HEK293T (cell line): ENCODE measurements around the gene PTP4A2.
A peak's percentile ranks its signal among the peaks of the same experiment; 100 is the strongest.

Experiments used
- CTCF ChIA-PET: fragments of 350-600 bp; formaldehyde crosslinking; extraction: SDS; loops from one replicate; lab custom pipeline; 2021; ENCODE audit warnings: antibody characterized with exemption, inconsistent platforms; lab: Yijun Ruan, JAX
- POLR2A ChIA-PET: fragments of 350-600 bp; formaldehyde crosslinking; extraction: SDS; loops from one replicate; lab custom pipeline; 2020; ENCODE audit warnings: antibody characterized with exemption, inconsistent platforms; lab: Yijun Ruan, JAX
- DNase-seq: peaks from one replicate; pipeline ENCODE4 v3.0.0; 2012; ENCODE audit warnings: mixed read lengths; ENCODE audit errors: extremely low spot score
- ARNT ChIP-seq: fragments of 450-650 bp; IDR thresholded peaks from 2 replicates; pipeline ENCODE4 v1.6.1; 2017; ENCODE audit warnings: mild to moderate bottlenecking
- BHLHE40 ChIP-seq: fragments of 450-650 bp; IDR thresholded peaks from 2 replicates; pipeline ENCODE4 v1.6.1; 2016; ENCODE audit warnings: mild to moderate bottlenecking, moderate library complexity, borderline replicate concordance
- CTBP1 ChIP-seq: fragments of 450-650 bp; IDR thresholded peaks from 2 replicates; pipeline ENCODE4 v1.6.1; 2016; ENCODE audit warnings: borderline replicate concordance
- ELF4 ChIP-seq: fragments of 450-650 bp; IDR thresholded peaks from 2 replicates; pipeline ENCODE4 v1.6.1; 2017; ENCODE audit warnings: antibody characterized with exemption
- FOXA1 ChIP-seq: fragments of 450-650 bp; IDR thresholded peaks from 2 replicates; pipeline ENCODE4 v1.6.1; 2016; ENCODE audit warnings: mild to moderate bottlenecking
- FOXK2 ChIP-seq: fragments of 450-650 bp; IDR thresholded peaks from 2 replicates; pipeline ENCODE4 v1.6.1; 2016; ENCODE audit warnings: mild to moderate bottlenecking
- FOXM1 ChIP-seq: fragments of 450-650 bp; IDR thresholded peaks from 2 replicates; pipeline ENCODE4 v1.6.1; 2017; ENCODE audit warnings: mild to moderate bottlenecking, borderline replicate concordance
- HDGF ChIP-seq: fragments of 450-650 bp; IDR thresholded peaks from 2 replicates; pipeline ENCODE4 v1.6.1; 2017; ENCODE audit warnings: antibody characterized with exemption, borderline replicate concordance
- L3MBTL2 ChIP-seq: fragments of 450-650 bp; conservative IDR thresholded peaks from 2 replicates; pipeline ENCODE4 v1.6.1; 2016; ENCODE audit warnings: mild to moderate bottlenecking
- LEF1 ChIP-seq: fragments of 450-650 bp; IDR thresholded peaks from 2 replicates; pipeline ENCODE4 v1.6.1; 2017; ENCODE audit warnings: mild to moderate bottlenecking, borderline replicate concordance
- NFRKB ChIP-seq: fragments of 450-650 bp; IDR thresholded peaks from 2 replicates; pipeline ENCODE4 v1.6.1; 2016; ENCODE audit warnings: mild to moderate bottlenecking, moderate library complexity
- SP1 ChIP-seq: fragments of 450-650 bp; IDR thresholded peaks from 2 replicates; pipeline ENCODE4 v1.6.1; 2017
- SUZ12 ChIP-seq: fragments of 450-650 bp; IDR thresholded peaks from 2 replicates; pipeline ENCODE4 v1.6.1; 2016; ENCODE audit warnings: mild to moderate bottlenecking
- TARDBP ChIP-seq: fragments of 450-650 bp; IDR thresholded peaks from 2 replicates; pipeline ENCODE4 v1.6.1; 2016
- ZNF384 ChIP-seq: fragments of 450-650 bp; IDR thresholded peaks from 2 replicates; pipeline ENCODE4 v1.6.1; 2016
- TF ChIP-seq, protein P1 (sequence below): fragments of 450-650 bp; IDR thresholded peaks from 2 replicates; pipeline ENCODE4 v1.6.1; 2016

PTP4A2 gene

DNA sequence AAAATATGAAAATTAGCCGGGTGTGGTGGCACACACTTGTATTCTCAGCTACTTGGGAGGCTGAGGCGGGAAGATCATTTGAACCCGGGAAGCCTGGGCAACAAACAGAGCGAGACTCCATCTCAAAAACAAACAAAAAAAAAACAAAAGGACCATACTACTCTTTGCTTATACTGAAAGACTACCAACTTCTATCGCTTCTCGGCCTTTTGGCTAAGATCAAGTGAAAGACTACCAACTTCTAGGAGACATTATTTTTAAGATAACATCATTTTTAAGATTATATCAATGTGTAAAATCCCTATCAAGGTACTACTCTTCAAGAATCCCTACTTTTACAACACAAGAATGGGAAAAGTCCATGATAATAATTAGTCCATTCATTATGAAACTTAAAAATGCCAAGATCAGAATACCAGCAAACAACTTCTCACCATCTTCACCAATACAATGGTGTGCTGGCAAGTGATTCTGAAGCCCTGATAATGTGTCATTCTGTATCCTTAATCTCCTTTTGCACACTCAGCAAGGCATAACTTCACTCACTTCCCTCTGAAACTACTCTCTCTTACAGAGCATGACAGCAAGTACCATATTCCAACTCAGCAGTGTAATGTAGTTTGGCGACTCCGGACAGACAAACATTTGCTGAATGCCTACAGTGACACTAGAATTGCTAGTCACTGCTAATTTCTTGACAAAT lies 1.7 kb downstream of the PTP4A2 start:
- TF ChIP-seq TARDBP (no peak), L3MBTL2 (no peak), LEF1 (no peak)
- CTCF ChIA-PET: no interaction called here
- POLR2A ChIA-PET: interaction anchor here (0.8 to 2.7 kb wide), 3 partner anchors 9 to 10 kb away, joined by 3 to 19 read pairs (median 5); no protein-coding TSS in a partner anchor
- no peak for DNase-seq

DNA sequence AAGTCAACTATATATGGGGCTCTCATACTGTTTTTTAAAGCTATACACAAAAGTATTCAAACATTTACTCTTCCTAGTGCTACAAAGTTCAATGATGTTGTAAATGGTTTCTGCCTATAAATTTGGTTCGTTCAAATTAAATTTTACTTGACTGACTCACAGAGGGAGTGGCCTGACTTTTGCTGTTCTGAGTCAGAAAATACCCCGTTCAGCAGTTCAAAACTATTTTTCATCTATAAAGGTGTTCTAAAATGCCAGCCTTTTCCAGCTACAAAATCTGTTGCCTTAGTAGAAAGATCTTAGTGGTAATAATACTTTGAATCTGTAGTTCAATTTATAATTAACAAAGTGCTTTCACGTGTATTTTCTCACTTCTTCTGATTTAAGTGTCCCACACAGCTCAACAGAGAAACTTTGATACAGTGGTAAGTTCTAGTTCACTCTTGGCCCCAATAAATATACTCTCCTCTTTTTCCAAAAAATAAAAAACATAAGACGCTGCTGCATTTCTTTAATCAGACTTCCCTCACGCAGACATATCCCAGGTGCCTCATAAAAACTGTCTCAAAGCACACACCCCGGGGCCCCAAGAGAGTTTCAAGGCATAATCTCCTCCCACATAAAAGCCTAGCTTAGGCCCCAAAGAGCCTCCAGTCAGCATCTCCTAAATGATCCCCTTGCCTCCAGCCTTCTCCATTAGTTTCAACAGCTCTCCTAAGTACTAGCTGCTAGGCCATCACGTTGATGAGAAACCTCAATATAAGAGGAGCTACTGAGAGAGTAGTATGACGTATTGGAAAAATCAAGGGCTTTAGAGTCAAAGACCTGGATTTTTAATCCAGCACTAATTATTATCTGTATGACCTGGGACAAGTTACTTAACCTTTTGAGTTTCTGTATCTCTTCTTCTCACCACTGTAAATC lies 3.2 kb downstream of the PTP4A2 start:
- DNase-seq: peak; percentile 68
- TF ChIP-seq SUZ12: no peak
- no peak for TF ChIP-seq L3MBTL2
- TF ChIP-seq BHLHE40: no peak
- TF ChIP-seq HDGF: no peak
- TF ChIP-seq, protein P1, sequence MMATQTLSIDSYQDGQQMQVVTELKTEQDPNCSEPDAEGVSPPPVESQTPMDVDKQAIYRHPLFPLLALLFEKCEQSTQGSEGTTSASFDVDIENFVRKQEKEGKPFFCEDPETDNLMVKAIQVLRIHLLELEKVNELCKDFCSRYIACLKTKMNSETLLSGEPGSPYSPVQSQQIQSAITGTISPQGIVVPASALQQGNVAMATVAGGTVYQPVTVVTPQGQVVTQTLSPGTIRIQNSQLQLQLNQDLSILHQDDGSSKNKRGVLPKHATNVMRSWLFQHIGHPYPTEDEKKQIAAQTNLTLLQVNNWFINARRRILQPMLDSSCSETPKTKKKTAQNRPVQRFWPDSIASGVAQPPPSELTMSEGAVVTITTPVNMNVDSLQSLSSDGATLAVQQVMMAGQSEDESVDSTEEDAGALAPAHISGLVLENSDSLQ: peak; percentile 62
- TF ChIP-seq ELF4: no peak
- TF ChIP-seq ZNF384: no peak
- TF ChIP-seq TARDBP: no peak
- no peak for TF ChIP-seq LEF1
- no peak for TF ChIP-seq FOXA1
- TF ChIP-seq CTBP1: peak; percentile 74
- TF ChIP-seq FOXM1: no peak
- CTCF ChIA-PET: interaction anchor here (0.6 to 1.6 kb wide), 3 partner anchors 29 to 120 kb away, joined by 3 to 8 read pairs (median 7); partner anchors contain the start of gene SPOCD1
- POLR2A ChIA-PET: interaction anchor here (0.8 to 2.7 kb wide), 7 partner anchors 8 to 120 kb away, joined by 3 to 19 read pairs (median 3); no protein-coding TSS in a partner anchor

DNA sequence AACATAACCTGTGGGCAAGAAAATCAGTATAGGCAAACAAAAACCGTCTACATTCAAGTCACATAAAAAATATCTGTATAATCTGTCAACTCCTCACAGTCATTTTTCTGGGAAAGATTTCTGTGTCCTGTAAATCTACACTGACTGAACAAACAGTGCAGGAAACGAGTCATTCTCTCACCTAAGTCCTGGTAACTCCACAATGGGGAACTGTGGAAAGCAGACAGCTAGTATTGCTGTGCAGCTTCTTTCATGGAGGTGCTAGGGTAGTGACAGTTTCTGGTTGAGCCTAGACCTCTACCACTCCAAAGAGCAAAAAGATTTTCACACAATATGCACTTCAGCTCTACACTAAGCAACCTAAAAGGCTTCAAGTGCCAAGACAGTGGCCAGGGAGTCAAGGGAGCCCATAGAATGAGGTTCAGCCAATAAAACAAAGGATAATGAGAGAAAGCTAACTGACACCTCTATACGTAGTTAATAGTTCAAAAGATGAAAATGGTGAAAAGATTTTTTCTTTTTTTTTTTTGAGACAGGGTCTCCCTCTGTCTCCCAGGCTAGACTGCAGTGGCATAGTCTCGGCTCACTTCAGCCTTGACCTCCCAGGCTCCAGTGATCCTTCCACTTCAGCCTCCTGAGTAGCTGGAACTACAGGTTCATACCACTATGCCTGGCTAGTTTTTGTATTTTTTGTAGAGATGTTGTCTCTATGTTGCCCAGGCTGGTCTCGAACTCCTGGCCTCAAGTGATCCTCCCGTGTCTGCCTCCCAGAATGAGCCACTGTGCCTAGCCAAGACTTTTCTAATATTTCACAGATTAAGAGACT lies 5.5 kb downstream of the PTP4A2 start:
- CTCF ChIA-PET: interaction anchor here (0.6 to 2.3 kb wide), 4 partner anchors 8 to 31 kb away, joined by 3 to 6 read pairs (median 4); no protein-coding TSS in a partner anchor

DNA sequence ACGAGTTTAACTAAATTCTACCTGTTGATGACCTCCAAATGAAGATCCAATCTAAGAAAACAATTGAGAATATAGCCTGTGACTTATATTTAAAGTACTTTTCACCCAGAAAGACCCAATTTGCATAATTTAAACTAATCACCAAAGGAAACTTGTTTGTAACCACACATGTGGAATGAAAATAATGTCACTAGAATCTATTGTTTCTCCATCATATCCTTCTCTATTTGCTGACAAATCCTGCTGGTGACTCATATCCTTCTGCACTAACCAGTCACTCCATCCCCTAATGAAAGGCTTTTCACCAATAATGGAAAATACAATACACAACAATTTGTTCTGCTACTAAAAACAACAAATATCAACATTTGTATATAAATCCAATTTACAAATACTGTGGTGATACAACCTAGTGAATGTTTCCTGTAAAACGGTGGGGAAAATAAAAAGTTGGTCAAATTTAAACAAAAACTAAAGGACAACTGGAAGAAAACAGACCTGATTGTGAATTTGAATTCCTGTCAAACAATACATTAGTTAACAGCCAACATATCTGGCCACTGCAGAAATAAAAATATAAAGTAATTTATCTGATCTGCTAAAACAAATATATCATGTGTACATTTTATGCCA lies 6.5 kb downstream of the PTP4A2 start:
- no peak for DNase-seq
- POLR2A ChIA-PET: no interaction called here
- CTCF ChIA-PET: interaction anchor here (1.1 to 1.3 kb wide), 2 partner anchors 20 to 32 kb away, joined by 3 to 5 read pairs; no protein-coding TSS in a partner anchor
- TF ChIP-seq CTBP1 (no peak), FOXM1 (no peak), L3MBTL2 (no peak), SP1 (no peak), TARDBP (no peak), NFRKB (no peak), BHLHE40 (no peak), LEF1 (no peak), ZNF384 (no peak), FOXK2 (no peak), ELF4 (no peak), HDGF (no peak), ARNT (no peak), SUZ12 (no peak), FOXA1 (no peak)
- TF ChIP-seq, protein P1: no peak

More for the DNA sequence above, 5.5 kb downstream of the PTP4A2 start:
- no peak for DNase-seq
- POLR2A ChIA-PET: interaction anchor here (1.0 kb wide), 2 partner anchors 12 to 141 kb away, joined by 4 to 5 read pairs; no protein-coding TSS in a partner anchor
- no peak for TF ChIP-seq SUZ12
- TF ChIP-seq HDGF: no peak
- no peak for TF ChIP-seq FOXK2
- no peak for TF ChIP-seq CTBP1
- TF ChIP-seq ARNT: no peak

DNA sequence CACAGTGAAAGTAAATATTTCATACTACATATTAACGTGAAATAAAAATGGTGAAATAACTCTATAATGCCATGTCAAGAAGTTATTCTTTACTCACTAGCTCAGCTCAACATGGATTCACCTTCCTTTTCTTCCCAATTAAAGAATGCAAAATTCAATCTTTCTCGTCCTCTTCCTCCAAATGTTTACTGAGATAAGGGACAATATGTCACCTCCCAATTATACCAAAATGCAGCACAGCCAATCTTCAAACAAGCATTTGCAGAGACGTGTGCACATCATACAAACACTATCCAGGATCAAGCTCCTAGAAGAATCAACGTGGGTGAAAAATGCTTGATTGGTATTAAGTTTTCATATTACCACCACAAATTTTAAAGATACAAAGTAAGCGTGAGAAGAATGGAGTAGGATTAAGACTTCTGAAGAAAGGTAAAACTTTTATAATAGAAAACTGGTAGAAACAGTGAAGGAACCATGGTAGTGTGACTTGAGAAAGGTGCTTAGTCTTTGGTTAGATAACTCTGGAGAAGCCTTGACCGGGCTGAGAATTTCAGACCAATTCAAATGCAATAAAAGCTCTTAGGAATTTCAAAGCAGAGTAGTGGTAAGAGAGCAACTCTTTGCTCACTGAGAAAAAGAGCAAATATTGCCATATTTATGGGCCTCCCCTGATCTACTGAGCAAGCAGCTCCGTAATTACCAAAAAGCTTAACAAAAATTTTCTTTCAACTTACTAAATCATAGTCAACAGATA lies 7.2 kb downstream of the PTP4A2 start:
- CTCF ChIA-PET: interaction anchor here (0.6 to 1.3 kb wide), 3 partner anchors 20 to 155 kb away, joined by 3 to 5 read pairs (median 3); no protein-coding TSS in a partner anchor
- DNase-seq: no peak
- POLR2A ChIA-PET: interaction anchor here (0.7 kb wide), 2 partner anchors 13 to 24 kb away, joined by 3 read pairs; no protein-coding TSS in a partner anchor
- no peak for TF ChIP-seq SP1
- no peak for TF ChIP-seq LEF1
- TF ChIP-seq FOXM1: no peak
- no peak for TF ChIP-seq CTBP1
- TF ChIP-seq ARNT: no peak
- no peak for TF ChIP-seq FOXA1
- no peak for TF ChIP-seq HDGF
- TF ChIP-seq TARDBP: no peak
- no peak for TF ChIP-seq L3MBTL2
- no peak for TF ChIP-seq SUZ12
- no peak for TF ChIP-seq FOXK2
